Peyer's patch (tissue), 4 donors: ENCODE data around the gene CHST8.

Experiments used
- POLR2A ChIP-seq, 2 donors: fragments of 450-650 bp; IDR thresholded peaks; one replicate each; pipeline ENCODE4 v1.5.1; 2017; ENCODE audit warnings: antibody characterized with exemption in 2 of 2, mild to moderate bottlenecking in 2 of 2, moderate library complexity in 2 of 2
- TF ChIP-seq, protein P1 (sequence below), 6 experiments: fragments of 450-650 bp in 4 of 6; fragments of 200-600 bp in 2 of 6; sonication (generic) in 1 of 6; IDR thresholded peaks; one replicate each; pipeline ENCODE4 v1.5.1; 2017 to 2019; ENCODE audit warnings: antibody characterized with exemption in 6 of 6, mild to moderate bottlenecking in 3 of 6, moderate library complexity in 1 of 6

GRCh38 chr19:33719366-33720154, 97.8 kb downstream of the CHST8 start:
- TF ChIP-seq, protein P1, sequence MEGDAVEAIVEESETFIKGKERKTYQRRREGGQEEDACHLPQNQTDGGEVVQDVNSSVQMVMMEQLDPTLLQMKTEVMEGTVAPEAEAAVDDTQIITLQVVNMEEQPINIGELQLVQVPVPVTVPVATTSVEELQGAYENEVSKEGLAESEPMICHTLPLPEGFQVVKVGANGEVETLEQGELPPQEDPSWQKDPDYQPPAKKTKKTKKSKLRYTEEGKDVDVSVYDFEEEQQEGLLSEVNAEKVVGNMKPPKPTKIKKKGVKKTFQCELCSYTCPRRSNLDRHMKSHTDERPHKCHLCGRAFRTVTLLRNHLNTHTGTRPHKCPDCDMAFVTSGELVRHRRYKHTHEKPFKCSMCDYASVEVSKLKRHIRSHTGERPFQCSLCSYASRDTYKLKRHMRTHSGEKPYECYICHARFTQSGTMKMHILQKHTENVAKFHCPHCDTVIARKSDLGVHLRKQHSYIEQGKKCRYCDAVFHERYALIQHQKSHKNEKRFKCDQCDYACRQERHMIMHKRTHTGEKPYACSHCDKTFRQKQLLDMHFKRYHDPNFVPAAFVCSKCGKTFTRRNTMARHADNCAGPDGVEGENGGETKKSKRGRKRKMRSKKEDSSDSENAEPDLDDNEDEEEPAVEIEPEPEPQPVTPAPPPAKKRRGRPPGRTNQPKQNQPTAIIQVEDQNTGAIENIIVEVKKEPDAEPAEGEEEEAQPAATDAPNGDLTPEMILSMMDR (IDR thresholded peaks at IDR 0.05) = no peak
- TF ChIP-seq POLR2A (IDR thresholded peaks at IDR 0.05) = no peak
